Measurements from ENCODE around the gene CYBC1. TPM values are rescaled to one million over a fixed set of nuclear protein-coding genes. Genes with fewer than 3 reads are reported as not detected.

Gene CYBC1
- total RNA-seq, 1 donor from 2014 or later = 36.6 TPM

DNA sequence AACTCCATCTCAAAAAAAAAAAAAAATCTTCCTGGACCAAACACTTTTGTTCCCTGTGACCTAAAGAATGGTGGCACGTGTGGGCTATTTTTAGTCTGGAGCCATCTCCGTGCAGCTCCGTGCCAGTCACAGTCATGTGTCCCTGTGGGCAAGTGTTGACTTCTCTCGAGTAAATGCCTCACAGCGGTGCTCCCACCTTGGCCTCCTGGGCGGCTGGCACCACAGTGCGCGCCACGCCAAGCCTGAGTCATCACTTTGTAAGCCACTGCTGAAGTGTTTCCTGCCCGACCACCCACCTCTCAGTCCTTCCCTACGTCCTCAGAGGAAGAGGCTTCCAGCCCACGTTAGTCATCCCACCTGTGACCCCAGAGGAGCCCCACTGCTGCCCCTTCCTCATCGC lies 43.3 kb downstream of the CYBC1 start:
- DNase-seq = peak; percentile 58

DNA sequence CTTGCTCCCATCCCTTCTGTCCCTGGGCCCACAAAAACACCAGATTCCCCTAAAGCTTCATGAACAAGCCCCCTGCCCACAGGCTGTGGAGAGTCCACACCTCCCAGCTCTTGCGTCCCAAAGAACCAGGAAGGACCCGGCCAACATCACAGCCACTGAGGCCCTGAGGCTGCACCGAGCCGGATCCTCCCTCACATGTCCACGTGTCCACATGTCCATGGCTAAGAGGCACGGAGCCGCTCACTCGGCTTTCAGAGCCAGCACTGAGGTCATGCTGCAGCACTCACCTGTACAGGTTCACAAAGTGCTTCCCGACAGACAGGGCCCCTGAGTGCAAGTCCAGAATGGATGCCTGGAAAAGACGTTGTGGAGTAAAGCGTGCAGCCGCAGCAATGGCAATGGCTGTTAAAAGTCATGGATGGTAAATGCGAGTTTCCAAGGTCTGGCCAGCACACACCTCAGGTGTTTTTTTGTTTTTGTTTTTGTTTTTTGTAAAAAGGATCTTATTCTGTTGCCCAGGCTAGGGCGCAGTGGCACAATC lies 44.4 kb downstream of the CYBC1 start:
- no peak for DNase-seq

DNA sequence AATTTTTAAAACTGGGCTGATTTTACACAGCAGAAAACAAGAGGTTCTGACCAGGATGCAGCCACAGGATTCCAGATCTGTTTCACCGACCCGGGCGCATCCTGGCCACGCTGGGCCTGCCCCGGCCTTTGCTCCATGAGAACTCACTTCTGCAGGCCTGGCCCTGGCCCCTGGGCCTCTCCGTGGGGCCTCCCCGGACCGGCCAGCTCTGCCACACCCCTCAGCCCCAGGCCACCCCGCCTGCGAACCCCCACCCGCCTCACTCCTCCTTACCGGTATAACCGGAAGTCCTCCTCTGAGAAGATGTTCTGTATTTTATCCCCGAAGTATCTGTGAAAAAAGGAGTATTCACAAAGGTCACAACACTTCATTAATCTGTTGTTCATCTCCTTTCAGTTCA lies 45.5 kb downstream of the CYBC1 start:
- DNase-seq = no peak

DNA sequence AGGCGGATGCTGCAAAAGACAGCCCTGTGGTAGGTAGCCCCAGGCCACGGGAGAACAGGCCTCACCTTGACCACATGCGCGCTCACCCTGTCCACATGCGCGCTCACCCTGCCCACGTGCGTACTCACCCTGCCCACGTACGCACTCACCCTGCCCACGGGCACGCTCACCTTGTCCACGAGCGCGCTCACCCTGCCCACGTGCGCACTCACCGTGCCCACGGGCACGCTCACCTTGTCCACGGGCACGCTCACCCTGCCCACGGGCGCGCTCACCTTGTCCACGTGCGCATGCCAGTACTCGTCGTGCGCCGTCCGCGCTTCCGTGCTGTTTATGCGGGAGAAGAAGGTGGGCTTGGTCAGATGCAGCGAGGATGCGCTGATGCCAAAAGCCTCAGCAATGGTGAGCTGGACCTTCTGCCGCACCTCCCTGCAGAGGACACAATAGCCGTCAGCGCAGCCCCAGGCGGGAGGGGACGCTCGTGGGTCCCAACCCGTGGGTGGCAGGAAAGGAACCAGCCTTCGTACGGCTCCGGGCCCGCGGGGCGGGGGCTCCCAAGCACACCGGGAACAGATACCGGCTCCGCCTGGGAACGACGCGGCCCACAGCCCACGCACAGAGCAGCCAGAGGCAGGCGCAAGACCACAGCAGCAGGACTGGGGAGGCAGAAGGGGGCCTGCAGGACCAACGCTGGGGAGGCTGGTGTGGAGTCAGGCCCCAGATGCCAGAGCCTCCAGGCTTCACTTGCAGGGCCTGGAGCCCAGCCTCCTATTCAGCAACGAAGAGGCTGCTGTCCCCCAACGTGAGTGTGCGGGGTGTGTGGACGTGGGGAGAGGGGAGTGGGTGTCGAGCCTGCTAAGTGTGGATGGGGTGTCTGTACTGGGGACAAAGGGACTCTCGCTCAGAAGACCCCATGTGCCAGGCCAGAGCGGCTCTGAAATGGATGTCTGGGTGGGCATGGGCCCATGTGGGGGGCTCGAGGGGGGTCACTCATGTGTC lies 46.6 kb downstream of the CYBC1 start:
- no peak for DNase-seq

DNA sequence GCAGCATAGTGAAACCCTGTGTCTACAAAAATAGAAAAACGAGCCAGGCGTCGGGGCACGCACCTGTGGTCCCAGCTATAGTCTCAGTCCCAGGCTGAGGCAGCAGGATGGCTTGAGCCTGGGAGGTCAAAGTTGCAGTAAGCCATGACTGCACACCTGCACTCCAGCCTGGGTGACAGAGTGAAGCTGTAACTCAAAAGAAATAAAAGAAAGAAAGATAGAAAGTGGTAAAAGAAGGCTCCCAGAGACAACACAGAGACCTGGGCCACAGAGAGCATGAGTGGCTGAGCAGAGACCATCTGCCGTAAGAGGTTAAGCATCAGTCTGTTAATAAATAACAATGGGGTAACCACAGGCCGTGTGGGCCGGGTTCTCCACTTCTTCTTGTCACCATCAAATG lies 47.7 kb downstream of the CYBC1 start:
- DNase-seq = no peak

DNA sequence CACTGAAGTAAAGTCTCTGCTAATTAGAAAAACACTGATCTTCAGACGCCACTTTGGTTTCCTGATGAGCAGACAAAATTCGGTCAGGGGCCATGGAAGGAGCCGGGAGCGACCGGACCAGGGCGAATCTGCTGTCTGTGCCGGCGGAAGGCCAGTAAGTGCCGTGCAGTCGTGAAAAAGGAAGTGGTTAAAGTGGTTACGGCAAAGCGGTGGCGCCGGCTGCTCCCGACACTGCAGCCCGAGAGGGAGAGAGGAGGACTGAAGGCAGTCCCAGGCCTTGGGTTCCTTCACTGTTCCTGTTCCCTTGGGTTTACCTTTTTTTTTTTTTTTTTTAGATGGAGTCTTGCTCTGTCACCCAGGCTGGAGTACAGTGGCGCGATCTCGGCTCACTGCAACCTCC lies 49.7 kb downstream of the CYBC1 start:
- DNase-seq = no peak

DNA sequence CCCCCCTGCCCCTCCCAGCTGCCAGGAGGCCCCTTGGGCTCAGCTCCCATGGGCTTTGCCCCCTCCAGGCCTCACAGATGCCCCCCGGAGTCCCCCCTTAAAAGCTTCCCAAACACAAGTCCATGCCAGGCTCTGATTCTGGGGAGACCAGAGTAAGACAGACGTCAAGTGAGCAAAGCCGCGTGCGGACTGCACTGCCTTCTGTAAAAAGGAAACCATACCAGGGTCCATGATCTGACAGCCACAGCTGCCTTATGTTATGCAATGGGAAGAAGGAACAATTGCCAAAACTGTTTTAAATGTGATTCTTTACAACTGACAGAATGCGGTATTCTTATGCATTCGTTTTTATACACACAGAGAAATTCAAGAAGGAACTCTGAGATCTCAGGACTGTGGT lies 50.3 kb downstream of the CYBC1 start:
- peak; percentile 86 for DNase-seq

DNA sequence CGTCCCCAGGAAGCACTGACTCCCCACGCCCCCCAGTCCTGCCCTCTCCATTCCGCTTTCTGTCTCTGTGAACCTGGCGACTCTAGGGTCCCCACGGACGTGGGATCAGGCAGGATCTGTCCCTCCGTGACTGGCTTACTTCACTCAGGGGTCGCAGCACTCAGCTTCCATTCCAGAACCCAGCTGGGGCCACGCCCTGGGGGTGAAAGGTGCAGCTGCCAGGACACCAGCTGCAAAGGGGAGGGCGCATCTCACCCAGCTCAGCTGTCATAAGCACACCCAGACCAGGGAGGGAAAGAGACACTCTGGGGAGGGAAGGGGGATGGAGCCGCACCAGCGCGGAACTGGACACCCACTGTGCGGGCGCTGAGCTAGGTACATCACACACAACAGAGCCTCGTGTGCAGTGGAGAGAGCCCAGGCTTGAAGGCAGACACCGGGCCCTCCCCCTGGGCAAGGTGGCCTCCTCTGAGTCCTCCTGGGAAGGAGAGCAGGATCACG lies 50.9 kb downstream of the CYBC1 start:
- DNase-seq = peak; percentile 94

DNA sequence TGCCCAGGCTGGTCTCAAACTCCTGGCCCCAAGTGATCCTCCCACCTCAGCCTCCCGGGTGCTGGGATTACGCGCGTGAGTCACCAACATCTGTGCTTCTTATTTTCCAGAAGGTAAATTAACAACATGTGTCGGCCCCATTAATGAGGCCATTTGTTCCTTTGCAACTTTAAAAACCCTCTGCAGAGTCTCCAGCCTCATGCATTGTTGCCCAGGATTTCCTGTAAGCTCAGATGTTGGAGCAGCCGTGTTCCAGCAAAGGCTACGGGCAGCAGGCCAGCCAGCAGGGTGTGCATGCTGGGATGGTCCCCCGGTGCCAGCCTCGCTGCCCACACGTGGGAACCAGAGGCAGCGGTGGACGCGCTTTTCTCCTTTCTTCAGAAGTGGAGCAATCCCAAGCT lies 51.5 kb downstream of the CYBC1 start:
- peak; percentile 96 for DNase-seq

DNA sequence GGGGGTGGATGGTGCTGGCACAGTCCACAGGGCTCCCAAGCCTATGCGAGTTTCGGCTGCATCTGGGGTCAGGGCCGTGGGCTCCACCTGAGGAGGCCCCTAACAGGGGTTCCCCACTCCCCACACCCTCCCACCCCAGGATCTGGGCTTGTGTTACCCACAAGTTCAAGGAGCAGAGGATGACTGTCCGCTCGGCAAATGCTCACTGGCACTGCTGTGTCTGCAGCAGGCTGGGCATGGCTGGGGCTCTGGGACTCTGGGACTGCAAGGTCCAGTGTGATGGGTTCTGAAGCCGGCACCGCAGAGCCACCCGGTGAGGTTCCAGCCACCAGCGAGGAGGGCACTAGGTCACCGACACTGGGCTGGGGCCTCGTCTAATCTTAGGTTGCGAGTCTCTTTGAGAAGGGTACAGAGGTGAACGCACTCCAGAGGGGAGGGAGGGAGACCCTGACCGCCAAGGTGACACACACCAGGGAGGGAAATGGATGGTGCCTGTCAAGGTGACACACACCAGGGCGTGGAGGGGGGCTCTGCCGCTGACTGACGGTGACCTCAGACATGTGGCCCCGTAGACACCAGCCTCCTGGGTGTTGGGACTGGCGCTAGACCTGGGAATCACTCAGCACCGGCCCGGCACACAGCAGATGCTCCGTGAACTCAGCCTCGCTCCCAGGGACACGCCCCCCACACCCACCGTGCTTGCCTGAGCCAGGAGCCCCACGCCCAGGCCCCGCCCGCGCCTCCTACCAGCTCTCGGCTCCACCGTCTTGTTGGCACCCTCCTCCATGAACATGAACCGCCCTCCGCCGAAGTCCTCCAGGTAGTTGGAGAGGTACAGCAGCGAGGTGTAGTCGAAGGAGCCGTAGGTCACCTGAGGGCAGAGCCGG lies 52.9 kb downstream of the CYBC1 start:
- no peak for DNase-seq

DNA sequence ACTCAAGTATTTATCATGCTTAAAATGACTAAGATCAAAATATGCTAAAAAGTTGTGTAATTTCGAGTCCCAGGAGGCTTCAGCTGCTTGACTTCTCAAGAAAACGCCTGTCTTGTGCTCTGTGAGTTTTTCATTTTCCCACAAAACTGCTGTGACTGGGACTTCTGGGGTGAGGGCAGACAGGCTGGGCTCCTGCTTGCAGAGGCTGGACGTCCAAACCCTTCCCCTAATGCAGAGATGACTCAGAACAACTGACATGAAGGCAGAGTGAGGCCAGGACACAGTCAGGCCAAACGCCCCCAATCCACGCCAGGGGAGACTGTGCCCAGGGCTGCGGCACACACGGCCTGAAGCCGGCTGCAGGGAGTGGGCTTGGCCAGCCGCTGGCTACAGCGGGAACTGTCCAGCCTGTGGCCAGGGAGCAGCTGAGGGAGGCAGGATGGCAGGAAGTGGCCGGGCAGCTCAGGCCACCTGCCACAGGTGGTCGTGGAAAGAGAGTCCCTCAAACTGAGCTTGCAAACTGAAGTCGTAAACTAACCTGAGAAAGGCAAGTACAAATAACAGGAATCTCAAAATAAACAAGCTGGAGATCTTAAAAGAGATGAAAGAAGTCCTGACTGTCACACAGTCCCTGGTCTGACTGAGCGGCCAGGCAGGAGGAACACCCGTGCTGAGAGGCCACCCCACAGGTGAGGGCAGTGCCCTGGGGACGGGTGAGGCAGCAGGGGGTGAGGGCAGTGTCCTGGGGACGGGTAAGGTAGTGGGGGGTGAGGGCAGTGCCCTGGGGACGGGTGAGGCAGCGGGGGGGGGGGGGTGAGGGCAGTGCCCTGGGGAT lies 53.7 kb downstream of the CYBC1 start:
- no peak for DNase-seq

DNA sequence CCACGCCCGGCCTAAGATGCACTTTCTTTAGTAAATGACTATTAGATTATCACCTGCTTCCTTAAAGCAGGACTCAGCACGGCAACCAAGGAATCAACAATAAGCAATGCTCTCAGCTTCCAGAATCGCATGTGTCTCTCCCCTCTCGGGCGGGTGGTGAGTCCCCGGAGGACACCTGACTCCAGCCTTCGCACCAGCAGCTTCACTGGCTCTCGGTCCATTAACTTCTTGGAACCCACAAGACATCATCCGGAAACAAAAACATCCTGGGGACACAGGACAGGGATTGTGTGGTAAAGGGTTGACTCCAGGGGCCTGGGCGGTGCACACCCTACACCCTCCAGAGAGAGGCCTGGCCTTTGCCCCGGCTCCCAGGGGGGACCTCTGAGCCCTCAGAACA lies 56.3 kb downstream of the CYBC1 start:
- DNase-seq = no peak

DNA sequence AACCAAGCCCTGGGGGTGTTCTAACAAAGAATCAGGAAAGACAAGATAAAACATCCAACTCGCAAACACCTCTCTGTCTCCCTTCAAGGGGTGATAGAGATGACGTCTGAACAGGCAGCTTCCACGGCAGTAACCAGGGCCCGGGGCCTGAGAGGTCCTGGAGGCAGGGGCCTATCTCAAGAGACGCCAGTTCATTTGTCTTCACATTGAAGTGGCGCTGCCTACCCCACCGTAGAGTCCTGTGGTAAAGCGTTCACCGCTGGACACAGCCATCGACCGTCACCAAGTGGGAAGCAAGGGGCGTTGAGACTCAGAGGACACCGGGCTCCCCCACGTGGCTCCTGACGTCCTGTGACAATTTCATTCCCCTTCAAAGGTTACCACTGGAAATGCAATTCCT lies 57.6 kb downstream of the CYBC1 start:
- DNase-seq = no peak

Small RNA genes within 50 kb of the gene (small RNA-seq; reads per million reads assigned to genes)
- gene RF00019 (ENCODE audit: low replicate concordance) = not detected

Other genes with a start within 250 kb of the CYBC1 start
- gene CCDC57, start 237.9 kb downstream of the CYBC1 start, total RNA-seq = 24.7 TPM
- 142 TPM for gene SLC16A3, start 221.7 kb downstream of the CYBC1 start, total RNA-seq
- gene CSNK1D, start 177.1 kb downstream of the CYBC1 start, total RNA-seq = 72.8 TPM
- gene CD7, start 133.1 kb downstream of the CYBC1 start, total RNA-seq = 0.72 TPM
- gene SECTM1, start 117.0 kb downstream of the CYBC1 start, total RNA-seq = 12.6 TPM
- gene TEX19, start 91.5 kb downstream of the CYBC1 start, total RNA-seq = not detected
- 5.8 TPM for gene UTS2R, start 79.0 kb downstream of the CYBC1 start, total RNA-seq
- 26.4 TPM for gene HEXD, start 32.4 kb downstream of the CYBC1 start, total RNA-seq
- 22.8 TPM for gene OGFOD3, start 32.2 kb downstream of the CYBC1 start, total RNA-seq
- gene NARF, start 8.0 kb upstream of the CYBC1 start, total RNA-seq = 73.0 TPM
- 51.7 TPM for gene FOXK2, start 69.0 kb upstream of the CYBC1 start, total RNA-seq
- 60.1 TPM for gene WDR45B, start 197.7 kb upstream of the CYBC1 start, total RNA-seq
- gene RAB40B, start 247.9 kb upstream of the CYBC1 start, total RNA-seq = 40.9 TPM